NCI-H2081 treated with DMSO at 0.1 percent for 48 hours (cell line): ENCODE measurements around the gene SLC22A31.
"Not testable (repeated sequence)": the region's sequence is repeated elsewhere in the genome, so short reads cannot be mapped to it uniquely, and the experiment has no call there.

Experiments used
- DNase-seq: peaks from one replicate; lab custom pipeline; 2025; lab: John Stamatoyannopoulos, UW

The SLC22A31 gene

DNA sequence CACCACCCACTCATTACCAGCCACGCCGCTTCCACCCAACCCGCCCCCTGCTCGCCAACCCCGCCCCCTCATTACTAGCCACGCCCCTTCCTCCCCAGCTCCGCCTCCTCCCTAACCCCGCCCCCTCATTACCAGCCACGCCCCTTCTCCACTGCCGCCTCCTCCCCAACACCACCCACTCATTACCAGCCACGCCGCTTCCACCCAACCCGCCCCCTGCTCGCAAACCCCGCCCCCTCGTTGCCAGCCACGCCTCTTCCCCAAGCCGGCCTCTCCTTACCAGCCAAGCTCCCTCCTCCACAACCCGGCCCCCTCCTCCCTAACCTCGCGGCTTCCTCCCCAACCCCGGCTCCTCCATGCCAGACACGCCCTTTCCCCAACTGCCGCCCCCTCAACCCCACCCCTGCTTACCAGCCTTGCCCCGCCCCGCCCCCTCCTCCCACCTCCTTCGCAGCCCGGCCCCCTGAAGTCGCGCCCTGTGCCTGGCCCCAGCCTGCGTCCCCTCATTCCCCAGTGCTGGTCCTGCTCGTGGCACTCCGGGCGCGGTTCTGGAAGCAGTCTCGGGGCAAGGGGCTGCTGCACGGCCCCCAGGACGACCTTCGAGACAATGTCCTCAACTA, 7.3 kb downstream of the SLC22A31 start:
- DNase-seq = no peak

DNA sequence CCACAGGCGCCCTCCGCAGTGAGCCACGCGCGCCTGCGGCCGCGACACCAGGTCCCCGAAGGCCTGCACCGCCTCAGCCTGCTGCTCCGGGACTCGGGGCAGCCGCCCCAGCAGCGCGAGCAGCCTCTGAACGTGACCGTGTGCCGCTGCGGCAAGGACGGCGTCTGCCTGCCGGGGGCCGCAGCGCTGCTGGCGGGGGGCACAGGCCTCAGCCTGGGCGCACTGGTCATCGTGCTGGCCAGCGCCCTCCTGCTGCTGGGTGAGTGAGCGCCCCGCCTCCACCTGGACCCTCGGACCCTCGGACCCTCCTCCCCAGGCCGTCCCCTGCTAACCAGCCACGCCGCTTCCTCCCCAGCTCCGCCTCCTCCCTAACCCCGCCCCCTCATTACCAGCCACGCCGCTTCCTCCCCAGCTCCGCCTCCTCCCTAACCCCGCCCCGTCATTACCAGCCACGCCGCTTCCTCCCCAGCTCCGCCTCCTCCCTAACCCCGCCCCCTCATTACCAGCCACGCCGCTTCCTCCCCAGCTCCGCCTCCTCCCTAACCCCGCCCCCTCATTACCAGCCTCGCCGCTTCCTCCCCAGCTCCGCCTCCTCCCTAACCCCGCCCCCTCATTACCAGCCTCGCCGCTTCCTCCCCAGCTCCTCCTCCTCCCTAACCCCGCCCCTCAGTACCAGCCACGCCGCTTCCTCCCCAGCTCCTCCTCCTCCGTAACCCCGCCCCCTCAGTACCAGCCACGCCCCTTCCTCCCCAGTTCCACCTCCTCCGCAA, 8.0 kb downstream of the SLC22A31 start:
- DNase-seq = not testable (repeated sequence)

DNA sequence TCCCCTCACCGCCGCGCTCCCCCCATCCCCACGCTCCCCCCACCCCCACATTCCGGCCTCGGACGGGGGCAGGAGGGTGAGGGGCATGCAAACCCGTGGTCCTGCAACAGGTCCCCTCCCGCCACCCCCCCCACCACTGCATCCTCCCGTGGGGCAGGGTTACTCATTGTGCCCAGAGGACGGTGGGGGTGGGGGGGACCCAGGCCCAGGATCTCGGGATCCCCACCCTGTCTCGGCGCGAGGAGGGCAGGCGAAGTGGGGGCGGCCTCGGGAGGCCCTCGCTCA, 8.5 kb downstream of the SLC22A31 start:
- DNase-seq = no peak

DNA sequence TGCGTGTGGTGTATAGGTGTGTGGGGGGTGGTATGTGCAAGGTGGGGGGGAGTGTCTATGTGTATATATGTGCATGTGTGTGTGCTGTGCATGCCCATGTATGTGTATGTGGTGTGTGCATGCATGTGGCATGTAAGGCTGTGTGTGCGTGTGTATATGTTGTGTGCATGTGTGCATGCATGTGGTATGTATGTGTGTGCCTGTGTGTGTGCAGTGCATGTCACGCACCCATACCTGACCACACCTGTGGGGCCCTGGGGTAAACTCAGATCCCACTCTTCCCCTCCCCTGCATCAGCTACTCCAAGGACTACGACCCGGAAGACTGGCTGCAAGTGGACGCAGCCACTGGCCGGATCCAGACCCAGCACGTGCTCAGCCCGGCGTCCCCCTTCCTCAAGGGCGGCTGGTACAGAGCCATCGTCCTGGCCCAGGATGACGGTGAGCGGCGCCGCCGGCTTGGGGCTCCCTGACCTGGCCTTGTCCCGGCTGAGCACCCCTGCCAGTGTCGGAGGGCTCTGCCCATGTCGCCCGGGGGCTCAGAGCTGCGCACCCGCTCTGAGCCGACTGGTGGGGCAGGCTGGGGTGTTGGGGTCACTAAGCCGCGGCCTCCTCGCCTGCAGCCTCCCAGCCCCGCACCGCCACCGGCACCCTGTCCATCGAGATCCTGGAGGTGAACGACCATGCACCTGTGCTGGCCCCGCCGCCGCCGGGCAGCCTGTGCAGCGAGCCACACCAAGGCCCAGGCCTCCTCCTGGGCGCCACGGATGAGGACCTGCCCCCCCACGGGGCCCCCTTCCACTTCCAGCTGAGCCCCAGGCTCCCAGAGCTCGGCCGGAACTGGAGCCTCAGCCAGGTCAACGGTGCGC, 9.1 kb downstream of the SLC22A31 start:
- DNase-seq = no peak

DNA sequence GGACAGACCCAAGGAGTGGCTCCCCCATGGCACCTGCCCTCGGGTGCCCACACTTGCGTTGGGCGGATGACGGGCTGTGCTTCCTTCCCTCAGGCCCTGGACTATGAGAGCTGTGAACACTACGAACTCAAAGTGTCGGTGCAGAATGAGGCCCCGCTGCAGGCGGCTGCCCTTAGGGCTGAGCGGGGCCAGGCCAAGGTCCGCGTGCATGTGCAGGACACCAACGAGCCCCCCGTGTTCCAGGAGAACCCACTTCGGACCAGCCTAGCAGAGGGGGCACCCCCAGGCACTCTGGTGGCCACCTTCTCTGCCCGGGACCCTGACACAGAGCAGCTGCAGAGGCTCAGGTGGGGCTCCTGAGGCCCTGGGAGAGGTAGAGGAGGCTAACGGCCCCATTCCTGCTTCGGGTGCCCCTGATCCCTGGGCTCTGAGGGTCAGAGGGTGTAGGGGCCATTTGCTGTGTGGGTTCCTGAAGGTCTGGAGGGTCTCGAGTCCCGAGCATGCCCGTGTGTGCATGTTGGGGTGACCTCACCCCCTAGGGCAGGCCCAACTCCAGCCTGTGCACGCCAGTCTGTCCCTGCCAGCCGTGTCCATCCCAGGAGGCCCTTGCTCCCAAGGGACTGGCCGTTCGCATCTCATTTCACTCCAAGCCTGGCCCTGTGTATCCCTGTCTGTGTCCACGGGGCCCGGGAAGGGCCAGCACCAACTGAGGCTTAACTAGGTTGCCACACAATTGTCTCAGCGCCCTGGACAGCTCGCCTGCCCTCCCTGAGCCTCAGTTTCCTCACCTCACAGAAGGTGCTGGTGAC, 10.0 kb downstream of the SLC22A31 start:
- DNase-seq = no peak

DNA sequence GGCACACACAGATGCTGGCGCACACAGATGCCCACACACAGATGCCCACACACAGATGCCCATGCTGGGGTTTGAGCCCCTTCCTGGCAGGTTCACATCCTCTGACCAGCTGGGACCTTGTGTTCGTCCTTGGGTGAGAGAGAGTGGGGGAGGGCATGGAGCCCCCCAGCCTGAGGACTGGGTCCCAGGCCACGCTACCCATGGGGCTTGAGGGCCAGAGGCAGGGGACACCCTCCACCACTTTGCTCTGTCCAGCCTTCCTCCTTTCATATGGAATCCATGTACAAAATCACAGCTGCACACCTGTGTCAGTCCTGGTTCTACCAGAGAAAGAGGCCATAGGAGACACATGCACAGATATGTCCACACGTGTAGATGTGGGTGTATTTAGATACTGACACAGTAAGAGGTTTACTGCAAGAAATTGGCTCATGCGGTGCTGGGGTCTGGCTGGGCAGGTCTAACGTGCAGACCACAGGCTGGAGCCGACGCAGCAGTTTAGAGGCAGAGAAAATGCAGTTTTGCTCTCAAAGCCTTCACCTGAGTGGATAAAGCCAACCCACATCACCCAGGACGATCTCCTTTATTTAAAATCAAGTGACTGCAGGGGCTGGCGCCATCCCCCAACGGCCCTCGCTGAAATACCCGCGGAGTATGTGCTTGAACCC, 10.8 kb downstream of the SLC22A31 start:
- DNase-seq = no peak

DNA sequence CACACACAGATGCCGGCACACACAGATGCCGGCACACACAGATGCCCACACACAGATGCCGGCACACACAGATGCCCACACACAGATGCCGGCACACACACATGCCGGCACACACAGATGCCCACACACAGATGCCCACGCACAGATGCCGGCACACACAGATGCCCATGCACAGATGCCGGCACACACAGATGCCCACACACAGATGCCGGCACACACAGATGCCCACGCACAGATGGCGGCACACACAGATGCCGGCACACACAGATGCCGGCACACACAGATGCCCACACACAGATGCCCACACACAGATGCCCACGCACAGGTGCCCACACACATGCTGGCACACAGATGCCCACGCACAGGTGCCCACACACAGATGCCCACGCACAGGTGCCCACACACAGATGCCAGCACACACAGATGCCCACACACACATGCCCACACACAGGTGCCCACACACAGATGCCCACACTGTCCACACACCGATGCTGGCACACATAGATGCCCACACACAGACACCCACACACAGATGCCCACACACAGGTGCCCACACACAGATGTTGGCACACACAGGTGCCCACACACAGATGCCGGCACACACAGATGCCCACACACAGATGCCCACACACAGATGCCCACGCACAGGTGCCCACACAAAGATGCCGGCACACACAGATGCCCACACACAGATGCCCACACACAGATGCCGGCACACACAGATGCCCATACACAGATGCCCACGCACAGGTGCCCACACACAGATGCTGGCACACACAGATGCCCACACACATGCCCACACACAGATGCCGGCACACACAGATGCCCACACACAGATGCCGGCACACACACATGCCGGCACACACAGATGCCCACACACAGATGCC, 11.6 kb downstream of the SLC22A31 start:
- not testable (repeated sequence) for DNase-seq

DNA sequence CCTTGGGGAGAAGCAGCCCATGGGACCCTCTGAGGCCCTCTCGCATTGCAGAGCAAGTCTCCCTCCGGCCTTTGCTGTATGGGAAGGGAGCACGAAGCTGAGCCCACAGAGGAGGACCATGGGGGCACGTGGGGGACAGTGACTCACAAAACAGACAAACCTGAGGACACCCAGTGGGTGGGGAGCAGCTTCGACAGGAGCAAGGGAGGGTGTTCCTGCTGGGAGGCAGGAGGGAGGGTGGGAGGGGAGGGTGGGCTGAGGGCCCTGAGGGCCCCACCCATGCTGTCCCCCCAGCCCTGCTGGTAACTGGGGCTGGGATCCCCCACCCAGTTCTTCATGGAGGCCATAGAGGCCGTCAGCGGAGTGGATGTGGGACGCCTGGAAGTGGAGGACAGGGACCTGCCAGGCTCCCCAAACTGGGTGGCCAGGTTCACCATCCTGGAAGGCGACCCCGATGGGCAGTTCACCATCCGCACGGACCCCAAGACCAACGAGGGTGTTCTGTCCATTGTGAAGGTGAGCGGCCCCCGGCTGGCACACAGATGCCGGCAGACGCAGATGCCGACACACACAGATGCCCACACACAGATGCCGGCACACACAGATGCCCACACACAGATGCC, 12.5 kb downstream of the SLC22A31 start:
- DNase-seq = no peak

DNA sequence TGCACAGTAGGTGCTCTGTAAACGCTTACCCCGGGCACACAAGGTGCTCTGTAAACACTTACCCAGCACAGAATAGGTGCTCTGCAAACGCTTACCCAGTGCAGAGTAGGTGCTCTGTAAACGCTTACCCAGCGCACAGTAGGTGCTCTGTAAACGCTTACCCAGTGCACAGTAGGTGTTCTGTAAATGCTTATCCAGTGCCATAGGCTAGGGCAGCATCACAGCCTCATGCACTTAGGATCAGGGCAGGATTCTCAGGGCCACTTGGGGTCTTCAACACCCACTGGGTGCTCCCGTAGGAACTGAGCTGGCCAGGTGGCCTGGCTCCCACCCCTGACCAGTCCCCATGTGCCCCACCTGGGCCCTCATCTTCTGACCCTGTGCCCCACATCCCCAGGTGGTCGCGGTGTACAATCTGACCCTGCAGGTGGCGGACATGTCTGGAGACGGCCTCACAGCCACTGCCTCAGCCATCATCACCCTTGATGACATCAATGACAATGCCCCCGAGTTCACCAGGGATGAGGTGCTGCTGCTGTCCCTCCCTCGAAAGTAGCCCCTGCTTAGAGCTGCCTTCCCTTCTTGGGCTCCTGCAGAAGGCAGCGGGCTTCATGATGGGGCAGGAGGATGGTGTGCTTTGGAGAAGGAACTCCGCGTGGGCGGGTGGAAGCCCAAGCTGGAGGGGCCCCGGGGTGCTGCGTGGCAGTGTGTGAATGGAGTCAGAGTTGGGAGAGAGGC, 13.1 kb downstream of the SLC22A31 start:
- DNase-seq = no peak

DNA sequence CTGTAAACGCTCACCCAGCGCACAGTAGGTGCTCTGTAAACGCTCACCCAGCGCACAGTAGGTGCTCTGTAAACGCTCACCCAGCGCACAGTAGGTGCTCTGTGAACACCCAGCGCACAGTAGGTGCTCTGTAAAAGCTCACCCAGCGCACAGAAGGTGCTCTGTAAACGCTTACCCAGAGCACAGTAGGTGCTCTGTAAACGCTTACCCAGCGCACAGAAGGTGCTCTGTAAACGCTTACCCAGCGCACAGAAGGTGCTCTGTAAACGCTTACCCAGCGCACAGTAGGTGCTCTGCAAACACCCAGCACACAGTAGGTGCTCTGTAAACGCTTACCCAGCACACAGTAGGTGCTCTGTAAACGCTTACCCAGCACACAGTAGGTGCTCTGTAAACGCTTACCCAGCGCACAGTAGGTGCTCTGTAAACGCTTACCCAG, 13.7 kb downstream of the SLC22A31 start:
- DNase-seq = not testable (repeated sequence)

DNA sequence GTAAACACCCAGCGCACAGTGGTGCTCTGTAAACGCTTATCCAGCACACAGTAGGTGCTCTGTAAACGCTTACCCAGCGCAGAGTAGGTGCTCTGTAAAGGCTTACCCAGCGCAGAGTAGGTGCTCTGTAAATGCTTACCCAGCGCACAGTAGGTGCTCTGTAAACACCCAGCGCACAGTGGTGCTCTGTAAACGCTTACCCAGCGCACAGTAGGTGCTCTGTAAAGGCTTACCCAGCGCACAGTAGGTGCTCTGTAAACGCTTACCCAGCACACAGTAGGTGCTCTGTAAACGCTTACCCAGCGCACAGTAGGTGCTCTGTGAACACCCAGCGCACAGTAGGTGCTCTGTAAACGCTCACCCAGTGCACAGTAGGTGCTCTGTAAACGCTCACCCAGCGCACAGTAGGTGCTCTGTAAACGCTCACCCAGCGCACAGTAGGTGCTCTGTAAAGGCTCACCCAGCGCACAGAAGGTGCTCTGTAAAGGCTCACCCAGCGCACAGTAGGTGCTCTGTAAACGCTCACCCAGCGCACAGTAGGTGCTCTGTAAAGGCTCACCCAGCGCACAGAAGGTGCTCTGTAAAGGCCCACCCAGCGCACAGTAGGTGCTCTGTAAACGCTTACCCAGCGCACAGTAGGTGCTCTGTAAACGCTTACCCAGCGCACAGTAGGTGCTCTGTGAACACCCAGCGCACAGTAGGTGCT, 14.3 kb downstream of the SLC22A31 start:
- not testable (repeated sequence) for DNase-seq

DNA sequence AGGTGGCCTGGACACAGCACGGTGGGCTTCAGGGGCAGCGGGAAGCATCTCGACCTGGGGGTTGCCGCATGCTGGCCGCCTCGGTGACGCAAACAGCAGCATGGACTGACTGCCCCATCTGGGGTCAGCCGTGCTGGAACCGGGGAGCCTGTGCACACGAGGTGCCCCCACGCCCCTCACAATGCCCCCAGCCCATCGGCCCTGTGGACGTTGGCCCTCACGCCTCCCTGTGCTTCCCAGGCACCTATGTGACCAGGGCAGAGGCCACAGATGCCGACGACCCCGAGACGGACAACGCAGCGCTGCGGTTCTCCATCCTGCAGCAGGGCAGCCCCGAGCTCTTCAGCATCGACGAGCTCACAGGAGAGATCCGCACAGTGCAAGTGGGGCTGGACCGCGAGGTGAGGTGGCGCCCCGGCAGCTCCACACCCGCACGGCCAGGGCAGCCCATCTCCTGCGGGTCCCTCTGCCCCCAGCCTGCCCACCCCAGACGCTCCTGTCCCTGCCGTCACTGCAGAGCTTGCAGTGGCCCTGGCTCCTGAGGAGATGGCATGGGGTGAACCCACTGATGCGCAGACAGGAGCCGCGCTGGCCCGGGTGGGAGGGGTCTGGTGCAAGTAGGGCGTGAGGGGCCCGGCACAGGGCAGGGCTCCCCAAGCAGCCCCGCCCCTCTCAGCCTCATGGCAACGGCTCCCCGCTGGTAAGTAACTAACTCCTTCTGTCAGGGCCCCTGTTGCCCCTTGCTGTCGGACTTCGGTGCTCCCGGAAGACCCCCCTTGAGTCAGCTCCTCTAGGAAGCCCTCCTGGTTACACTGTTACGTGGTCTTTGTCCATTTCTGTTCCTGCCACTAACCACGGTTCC, 15.2 kb downstream of the SLC22A31 start:
- DNase-seq = no peak

DNA sequence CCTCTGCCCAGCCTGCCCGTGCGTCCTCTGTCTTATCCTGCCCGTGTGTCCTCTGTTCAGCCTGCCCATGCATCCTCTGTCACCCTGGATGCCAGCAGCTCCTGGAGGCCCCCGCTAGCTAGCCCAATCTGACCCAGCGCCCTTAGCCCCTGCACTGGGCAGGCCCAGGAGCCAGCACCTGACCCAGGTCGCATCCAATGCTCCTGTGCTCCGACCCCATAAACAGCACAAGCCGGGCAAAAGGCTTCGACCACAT, 15.7 kb downstream of the SLC22A31 start:
- no peak for DNase-seq

DNA sequence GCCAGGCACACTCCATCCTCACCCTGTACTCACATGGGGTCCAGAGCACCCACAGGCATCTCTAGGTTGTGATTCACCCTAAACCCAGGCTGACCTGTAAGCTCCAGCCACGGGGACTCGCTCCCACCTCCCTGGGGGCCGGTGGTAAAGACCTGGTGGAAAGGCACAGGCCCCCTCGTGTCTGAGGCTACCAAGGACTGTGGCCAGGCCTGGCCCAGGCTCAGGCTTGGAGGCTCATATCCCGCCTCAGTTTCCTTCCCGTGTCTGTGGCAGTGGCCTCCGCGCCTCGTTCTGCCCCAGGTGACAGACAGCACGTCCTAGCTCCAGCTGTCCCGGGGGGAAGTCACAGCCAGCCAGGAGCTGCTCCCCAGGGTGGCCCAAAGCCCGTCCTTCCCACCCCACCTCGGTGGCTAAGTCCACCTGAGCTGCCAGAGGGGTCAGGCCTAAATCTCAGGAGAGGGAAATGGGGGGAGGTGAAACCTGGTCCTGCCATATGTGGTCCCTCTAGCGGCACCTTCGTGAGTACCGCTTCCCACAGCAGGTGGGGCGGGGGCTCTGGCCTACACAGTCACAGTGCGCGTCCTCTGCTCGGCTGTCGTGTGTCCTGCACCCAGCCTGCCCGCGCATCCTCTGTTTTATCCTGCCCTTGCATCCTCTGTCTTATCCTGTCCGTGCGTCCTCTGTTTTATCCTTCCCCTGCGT, 16.2 kb downstream of the SLC22A31 start:
- DNase-seq = no peak

DNA sequence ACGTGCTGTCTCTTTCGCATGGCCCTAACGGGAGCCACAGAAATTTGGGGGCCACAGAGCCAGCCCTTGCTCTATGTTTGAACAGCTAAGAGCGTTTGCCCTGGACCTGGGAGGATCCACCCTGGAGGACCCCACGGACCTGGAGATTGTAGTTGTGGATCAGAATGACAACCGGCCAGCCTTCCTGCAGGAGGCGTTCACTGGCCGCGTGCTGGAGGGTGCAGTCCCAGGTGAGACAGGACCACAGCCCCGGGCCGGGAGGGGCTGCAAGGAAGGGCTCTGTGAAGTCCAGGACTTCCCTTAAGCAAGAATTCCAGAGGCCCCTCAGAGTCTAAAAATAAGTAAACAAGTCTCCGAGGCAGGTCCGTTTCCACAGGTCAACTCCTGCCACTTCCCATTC, 16.9 kb downstream of the SLC22A31 start:
- DNase-seq = no peak

DNA sequence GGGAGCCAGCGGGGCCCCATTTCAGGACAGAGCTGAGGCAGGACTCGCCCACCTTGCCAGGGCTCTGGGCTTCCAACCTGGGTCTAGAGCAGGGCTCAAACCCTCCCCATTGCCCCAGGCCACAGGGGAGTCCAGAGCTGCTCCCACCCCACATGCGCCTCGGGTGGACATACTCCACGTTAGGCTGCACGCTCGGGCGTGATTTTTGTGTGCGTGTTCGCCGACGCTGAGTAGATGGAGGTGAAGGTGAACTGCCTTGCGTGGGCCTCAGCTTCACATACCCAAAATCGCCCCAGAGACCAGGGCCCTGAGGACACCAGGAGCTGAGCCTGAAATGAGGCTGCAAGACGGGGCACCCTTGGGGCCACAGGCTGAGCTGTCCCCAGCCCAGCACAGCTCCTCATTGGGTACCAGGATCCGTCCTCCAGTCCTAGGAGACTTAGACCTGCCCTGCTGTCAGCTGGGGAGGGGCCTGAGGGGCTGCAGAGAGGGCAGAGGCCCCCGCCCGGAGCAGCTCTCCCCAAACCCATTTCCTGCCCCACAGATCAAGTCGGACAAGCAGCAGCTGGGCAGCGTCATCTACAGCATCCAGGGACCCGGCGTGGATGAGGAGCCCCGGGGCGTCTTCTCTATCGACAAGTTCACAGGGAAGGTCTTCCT, 20.6 kb downstream of the SLC22A31 start:
- no peak for DNase-seq

DNA sequence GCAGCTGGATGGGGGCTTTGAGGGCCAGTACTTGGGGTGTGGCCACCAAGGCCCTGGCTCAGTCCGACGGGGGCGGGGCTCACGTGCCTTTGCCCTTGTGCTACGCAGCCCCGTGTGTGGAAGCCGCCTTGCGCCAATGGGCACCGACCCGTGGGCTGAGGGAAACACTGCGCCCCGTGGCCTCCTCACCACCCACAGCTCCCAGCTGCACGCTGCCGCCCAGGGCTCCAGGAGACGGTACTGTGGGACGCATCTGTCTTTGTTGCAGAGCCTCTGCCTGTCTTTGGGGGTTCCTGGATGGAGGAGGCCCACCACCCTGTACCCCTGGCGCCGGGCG, 21.2 kb downstream of the SLC22A31 start:
- no peak for DNase-seq
